HG03039 (cell line): ENCODE data around the gene PNPLA7.

Experiments used
- ATAC-seq: cut with Tn5 transposase; IDR thresholded peaks from one replicate; pipeline ENCODE4 v1.9.1; 2021; ENCODE audit warnings: mild to moderate bottlenecking, moderate library complexity; ENCODE audit not compliant: unreplicated experiment

The PNPLA7 gene

GRCh38 chr9:137462986-137463930 is 86.9 kb downstream of the PNPLA7 start:
- no peak for ATAC-seq

DNA sequence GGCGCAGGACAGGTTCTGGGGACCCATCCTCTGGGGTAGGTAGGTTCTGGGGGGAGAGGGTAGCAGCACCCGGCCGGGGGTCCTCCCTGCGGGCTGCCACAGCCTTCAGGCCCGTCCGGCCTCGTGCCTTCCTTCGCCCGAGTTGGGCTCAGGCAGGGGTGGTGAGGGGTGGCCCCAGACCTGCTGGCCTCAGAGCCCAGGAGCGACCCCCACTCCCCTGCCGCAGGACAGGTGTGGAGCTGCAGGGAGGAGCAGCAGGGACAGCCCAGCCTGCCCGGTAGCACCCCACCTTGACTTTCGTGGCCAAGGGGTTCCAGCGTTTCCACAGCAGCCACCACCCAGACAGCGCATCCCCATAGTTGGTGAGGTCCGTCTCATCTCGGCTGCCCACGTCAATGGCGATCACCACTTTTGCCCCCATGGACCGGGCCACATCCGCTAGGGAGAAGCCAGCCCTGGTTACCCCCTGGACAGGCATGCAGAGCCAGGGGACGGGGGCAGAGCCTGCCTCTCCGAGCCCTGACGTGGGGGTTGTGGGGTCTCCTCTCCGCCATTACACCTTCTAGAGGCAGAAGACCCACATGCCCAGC is 87.7 kb downstream of the PNPLA7 start:
- ATAC-seq = no peak

GRCh38 chr9:137461663-137462395 is 88.4 kb downstream of the PNPLA7 start:
- no peak for ATAC-seq

GRCh38 chr9:137461316-137461662 is 88.9 kb downstream of the PNPLA7 start:
- no peak for ATAC-seq

DNA sequence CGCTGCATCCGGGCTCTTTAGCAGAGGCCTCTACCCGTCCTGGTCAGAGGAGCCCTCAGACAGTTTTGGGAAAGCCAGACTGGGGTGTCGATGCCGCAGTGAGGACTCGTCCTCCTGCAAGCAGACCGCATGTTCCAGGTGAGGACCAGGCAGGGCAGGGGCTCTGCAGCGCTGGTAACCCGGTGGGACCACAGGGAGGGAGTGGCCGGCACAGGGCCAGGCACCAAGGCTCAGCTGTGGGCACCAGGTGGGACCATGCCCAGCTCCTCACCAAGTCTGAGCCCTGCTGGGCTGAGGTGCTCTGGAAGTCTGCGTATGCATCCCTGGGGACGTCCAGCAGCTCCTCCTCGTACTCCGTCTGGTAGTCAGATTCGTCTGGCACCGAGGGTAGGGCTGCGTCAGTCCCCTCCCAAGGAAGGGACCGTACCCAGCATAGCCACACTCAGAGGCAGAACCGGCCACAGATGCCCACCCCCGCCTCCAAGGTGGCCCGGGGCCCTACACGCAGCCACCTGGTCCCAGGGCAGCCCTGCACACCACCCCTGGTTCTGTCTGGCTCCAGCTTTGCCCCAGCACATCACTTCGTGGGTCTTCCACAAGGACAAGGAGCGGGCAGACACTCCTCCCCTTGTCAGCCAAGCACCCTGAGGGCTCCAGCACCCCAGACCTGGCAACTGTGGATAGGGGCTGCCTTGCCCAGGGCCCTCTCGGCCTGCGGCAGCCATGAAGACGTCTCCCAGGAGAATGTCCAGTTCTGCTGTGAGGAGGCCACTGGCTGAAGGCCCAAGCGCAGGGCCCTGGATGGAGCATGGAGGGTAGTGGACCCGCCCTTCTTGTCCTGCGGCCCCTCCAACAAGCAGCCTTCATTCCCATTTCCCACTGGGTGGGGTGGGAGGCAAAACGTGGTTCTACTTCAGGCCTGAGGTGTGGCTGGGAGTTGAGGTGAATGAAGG is 89.6 kb downstream of the PNPLA7 start:
- no peak for ATAC-seq

DNA sequence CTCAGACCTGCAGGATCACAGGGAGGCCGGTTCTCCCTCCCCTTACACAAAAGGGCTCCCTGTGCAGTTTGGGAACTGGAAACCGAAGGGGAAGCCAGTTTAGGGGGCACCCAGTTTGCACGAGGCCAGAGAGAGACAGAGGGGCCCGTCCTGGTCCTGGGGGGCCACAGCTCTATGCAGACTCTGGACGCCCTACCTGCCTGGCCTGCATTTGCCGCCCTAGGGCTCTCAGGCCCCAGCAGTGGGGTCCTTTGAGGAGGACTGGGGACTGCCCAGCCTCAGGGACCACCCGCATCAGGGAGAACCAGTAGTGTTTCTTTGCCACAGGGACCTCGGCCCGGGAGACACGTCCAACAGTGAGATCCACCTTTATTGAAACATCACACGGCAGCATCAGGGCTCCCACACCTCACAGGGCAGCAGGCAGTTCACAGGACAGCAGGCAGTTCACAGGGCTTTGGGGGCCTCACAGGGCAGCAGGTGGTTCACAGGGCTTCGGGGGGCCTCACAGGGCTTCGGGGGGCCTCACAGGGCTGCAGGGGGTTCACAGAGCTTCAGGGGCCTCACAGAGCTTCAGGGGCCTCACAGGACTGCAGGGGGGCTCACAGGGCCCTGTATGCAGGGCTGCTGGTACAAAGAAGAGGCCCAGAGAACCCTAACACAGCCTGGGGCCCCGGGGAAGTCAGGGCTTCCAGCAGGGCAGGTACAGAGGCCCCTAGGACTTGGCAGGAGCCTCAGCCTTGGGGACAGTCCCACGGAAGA is 90.4 kb downstream of the PNPLA7 start:
- no peak for ATAC-seq

DNA sequence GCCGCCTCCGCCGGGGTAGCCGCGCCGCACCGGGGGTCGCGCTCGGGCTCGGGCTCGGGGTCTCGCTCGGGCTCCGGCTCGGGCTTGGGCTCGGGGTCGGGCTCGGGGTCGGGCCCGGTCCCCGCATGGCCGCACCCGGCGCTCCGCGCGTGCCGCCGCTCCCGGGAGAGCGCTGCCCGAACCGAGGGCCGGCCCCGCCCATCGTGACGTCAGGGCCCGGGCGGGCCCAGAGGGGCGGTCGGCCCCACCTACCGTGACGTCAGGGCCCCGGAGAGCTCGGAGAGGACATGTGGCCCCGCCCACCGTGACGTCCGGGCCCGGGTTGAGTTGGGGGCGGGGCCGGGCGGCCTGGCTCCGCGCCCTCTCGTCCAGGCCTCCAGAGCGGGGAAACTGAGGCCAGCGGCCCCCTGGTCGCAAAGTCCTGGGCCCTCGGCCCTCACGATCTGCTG is 91.0 kb downstream of the PNPLA7 start, which contains the start of gene NSMF:
Gene NSMF, minus strand, starts transcription at position 183 of the 449 bp plus-strand sequence. CDS start 232 bp downstream, outside the sequence.
- ATAC-seq = peak; percentile 67

DNA sequence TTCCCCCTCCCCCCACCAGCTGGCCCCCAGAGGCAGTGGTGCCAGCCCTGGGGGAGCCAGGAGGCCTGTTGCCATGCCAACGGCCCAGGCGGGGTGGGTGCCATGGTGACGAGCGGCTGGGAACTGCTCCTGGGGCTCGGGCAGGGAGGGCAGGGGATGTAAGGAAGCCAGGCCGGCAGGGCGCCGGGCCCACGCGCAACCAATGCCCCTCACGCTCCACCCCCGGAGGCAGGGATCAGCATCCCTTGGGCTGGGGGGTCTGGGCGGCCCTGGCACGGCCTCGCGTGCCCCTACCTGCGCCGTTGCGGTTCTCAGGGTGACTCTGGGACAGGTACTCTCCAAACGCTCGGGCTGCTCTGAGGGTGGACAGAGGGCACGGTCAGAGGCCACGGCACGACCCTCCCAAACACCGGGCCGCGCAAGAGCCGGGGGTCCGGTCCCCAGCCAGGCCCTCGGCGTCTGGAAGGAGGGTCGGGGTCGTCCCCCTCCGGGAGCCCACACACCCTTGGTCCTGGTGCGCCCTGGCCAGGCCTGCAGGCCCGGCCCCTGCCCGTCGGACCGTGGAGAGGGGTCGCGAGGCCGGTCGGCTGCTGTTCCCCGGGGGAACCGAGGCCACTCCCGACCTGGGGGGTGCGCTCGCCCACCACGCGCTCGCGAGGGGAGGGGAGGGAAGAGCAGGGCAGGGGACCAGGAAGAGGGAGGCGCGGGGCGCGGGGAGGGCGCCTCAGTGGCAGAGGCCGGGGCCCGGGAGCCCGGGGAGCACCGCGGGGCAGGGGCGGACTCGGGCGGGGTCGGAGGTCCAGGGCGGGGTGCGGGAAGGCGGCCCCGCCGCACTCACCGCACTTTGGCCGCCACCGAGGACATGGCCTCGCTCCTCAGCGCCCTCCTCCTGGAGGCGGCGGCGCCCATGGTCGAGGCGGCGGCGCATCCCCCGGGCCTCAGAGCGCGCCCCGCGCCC is 91.7 kb downstream of the PNPLA7 start:
- peak; percentile 9 for ATAC-seq

DNA sequence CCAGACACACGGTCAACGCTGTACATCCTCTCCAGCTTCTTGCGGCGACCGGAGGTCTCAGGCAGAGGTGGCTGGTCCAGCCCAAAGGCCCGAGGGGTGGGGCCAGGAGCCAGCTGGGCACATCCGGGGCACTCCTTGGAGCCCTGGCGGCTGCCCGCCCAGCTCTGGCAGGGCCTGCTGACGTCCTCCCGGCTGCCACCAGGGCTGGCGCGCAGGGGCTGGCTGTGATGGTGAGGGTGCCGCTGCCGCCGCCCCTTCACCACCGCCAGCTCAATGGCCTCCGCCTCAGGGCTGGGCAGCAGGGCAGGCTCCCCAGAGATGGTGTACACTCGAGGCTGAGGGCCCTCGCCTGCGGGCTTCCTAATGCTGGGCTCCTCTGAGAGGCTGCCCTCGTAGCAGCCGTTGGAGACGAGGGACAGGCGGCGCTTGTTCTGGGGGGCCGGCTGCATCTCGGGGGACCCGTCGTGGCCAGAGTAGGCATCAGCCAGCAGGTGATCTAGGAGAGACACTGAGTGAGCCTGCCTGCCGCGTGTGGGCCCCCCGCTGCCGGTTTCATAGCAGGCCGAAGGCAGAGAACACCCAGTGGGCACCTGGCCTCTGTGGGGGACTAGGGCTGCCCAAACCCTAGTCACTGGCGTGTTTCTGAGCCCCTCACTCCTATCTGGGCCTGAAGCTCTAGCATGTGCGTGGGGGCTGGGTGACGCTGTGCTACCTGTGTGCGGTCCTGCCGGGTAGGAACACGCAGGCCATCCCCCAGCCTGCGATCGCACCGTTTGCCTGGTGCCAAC is 92.6 kb downstream of the PNPLA7 start:
- ATAC-seq = no peak

DNA sequence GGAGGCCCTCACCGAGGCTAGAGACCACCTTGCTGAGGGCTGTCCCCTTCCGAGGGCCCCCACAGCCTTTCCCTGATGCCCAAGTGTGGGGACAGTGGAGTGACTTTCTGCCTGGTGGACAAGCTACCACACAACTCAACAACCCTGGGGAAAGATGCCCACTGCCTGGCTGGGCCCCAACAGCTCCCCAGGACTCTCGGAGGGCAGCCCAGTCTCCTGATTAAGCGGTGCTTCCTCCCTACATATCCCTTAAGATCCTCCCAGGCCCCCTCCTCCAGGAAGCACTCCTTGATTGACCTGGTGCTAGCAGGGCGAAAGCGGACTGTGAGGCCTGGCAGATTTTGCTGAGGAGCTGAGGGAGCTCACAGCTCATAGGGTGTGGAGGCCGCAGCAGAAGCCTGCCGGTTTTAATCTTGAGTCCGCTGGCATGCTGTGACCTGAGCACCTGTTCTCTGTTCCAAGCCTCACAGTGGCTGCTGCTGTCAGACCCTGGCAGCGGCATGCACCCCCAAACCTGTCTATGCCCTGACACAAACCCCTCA is 93.3 kb downstream of the PNPLA7 start:
- no peak for ATAC-seq

DNA sequence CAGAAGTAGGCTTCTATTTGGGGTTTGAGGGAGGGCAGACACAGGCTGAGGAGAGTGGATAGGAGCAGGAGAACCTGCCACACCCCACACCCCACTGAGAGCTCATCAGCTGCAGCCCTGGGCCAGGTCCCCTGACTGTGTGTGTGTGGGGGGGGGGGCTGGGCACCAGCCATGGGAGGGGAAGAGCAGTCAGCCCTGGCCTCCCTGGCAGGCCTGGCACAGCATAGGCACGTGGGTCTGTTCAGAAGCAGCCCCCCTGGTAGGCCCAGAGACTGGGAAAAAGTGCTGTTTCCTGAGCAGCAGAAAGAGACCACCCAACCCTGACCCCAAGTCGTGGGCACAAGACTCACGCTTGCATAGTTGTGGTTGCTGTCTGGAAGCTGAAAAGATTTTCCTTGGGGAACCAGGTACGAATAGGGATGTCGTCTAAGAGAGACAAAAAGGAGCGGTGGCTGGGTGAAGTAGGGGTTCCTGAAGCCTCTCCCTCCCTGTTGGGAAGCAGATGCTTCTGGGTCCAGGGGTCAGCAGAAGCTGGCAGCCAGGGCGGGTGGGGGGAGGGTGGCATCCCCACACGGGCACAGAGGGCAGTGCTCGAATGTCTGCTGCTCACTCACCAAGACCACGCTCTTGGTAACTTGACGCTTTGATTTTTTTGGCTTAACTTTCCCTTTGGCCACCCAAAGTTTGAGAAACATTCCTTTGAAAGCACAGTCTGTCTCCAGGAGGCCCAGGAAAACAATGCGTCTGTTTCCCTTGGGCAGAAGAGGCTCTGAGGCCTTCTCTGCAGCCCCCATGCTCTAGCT is 93.9 kb downstream of the PNPLA7 start:
- no peak for ATAC-seq

GRCh38 chr9:137455359-137455991 is 94.7 kb downstream of the PNPLA7 start:
- ATAC-seq = no peak

- ATAC-seq = no peak
Observed at GRCh38 chr9:137454597-137455358, 95.4 kb downstream of the PNPLA7 start.

- ATAC-seq = no peak
Observed at GRCh38 chr9:137454145-137454596, 96.0 kb downstream of the PNPLA7 start.

- peak; percentile 38 for ATAC-seq
Observed at GRCh38 chr9:137453643-137454081, 96.5 kb downstream of the PNPLA7 start.
